ENCODE results near the gene OGN.

DNA sequence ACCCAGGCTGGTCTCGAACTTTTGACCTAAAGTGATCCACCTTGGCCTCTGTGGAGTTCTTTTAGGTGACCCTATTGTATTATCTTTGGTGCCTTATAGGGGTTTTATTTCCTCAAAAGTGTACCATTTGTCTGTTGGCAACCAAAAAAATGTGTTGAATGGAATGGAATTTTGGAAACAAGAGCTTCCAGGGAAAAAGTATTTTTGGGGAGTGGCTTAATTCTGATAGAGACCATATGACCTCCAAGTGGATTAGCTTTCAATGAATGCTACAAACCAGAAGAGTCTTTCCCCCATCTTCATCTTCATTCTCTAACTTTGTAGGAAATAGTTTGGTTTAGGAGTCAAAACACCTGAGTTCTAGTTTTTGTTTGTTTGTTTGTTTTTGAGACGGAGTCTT lies 3.4 kb upstream of the OGN start:
- TF ChIP-seq EZH2 (IDR thresholded peaks at IDR 0.05), result no peak
- no peak for TF ChIP-seq POLR2AphosphoS5 (IDR thresholded peaks at IDR 0.05; ENCODE audit: borderline replicate concordance, low read depth, low read length)
- TF ChIP-seq FOXP2 (optimal IDR thresholded peaks at IDR 0.05; ENCODE audit: control extremely low read depth, extremely low read length, insufficient read depth), result no peak
